CD14-positive monocyte (primary cell): Measurements from ENCODE around the gene ZBTB38. TPM values are rescaled to one million over a fixed set of nuclear protein-coding genes. Genes with fewer than 3 reads are reported as not detected.

ENCODE experiments used
- DNase-seq, 3 donors: peaks; one replicate each; pipeline ENCODE4 v3.0.0-alpha.2; 2011 to 2022
- H2AFZ ChIP-seq: 2 replicates; pipeline ENCODE4 v1.6.0; 2012; ENCODE audit warnings: mild to moderate bottlenecking, low read depth, low read length, inconsistent platforms; ENCODE audit not compliant: insufficient read depth, poor library complexity, severe bottlenecking
- H3K27ac ChIP-seq, 2 donors: 1 replicate in 1 of 2; 2 replicates in 1 of 2; pipeline ENCODE4 v1.5.1; 2012 to 2013; ENCODE audit warnings: low read length in 2 of 2, control low read depth in 1 of 2, inconsistent platforms in 1 of 2, low read depth in 1 of 2, mild to moderate bottlenecking in 1 of 2
- H3K27me3 ChIP-seq, 2 donors: one replicate each; pipeline versions ENCODE4 v1.6.0 to v1.6.1; 2011 to 2013; ENCODE audit warnings: low read length in 2 of 2; ENCODE audit not compliant: control insufficient read depth in 2 of 2, insufficient read depth in 2 of 2
- H3K36me3 ChIP-seq, 2 donors: replicated peaks in 1 of 2; 1 replicate in 1 of 2; 2 replicates in 1 of 2; pipeline versions ENCODE4 v1.5.1 to v1.6.1; 2012 to 2013; ENCODE audit warnings: low read length in 2 of 2, control low read depth in 1 of 2, inconsistent platforms in 1 of 2, mild to moderate bottlenecking in 1 of 2; ENCODE audit not compliant: insufficient read depth in 2 of 2, control insufficient read depth in 1 of 2
- H3K4me1 ChIP-seq, 2 donors: 1 replicate in 1 of 2; 2 replicates in 1 of 2; pipeline versions ENCODE4 v1.5.1 to v1.6.1; 2012 to 2013; ENCODE audit warnings: low read length in 2 of 2, control low read depth in 1 of 2, inconsistent platforms in 1 of 2, mild to moderate bottlenecking in 1 of 2, moderate library complexity in 1 of 2; ENCODE audit not compliant: insufficient read depth in 2 of 2, control insufficient read depth in 1 of 2
- H3K4me2 ChIP-seq: replicated peaks from 2 replicates; pipeline ENCODE3; 2012; ENCODE audit warnings: low read length, moderate library complexity, mild to moderate bottlenecking; ENCODE audit not compliant: poor library complexity, severe bottlenecking; ENCODE audit errors: extremely low read depth
- H3K4me3 ChIP-seq, 3 experiments: fragments of 200-600 bp in 1 of 3; sonication (generic) in 1 of 3; replicated peaks in 1 of 3; 1 replicate in 2 of 3; 2 replicates in 1 of 3; pipeline ENCODE4 v1.5.1; 2011 to 2013; ENCODE audit warnings: low read length in 3 of 3, mild to moderate bottlenecking in 3 of 3, control low read depth in 2 of 3, low read depth in 2 of 3, inconsistent platforms in 1 of 3, moderate library complexity in 1 of 3
- H3K79me2 ChIP-seq: 2 replicates; pipeline ENCODE4 v1.6.0; 2012; ENCODE audit warnings: mild to moderate bottlenecking, control low read depth, inconsistent platforms, low read length, moderate library complexity; ENCODE audit not compliant: insufficient read depth
- H3K9ac ChIP-seq: 2 replicates; pipeline ENCODE4 v1.6.0; 2017; ENCODE audit warnings: low read length, mild to moderate bottlenecking; ENCODE audit not compliant: insufficient read depth, poor library complexity, severe bottlenecking
- H3K9me3 ChIP-seq, 2 donors: replicated peaks in 1 of 2; 1 replicate in 1 of 2; 2 replicates in 1 of 2; pipeline versions ENCODE4 v1.5.1 to v1.6.1; 2012 to 2013; ENCODE audit warnings: low read length in 2 of 2, control low read depth in 1 of 2; ENCODE audit not compliant: control insufficient read depth in 1 of 2, insufficient read depth in 1 of 2
- H4K20me1 ChIP-seq: 2 replicates; pipeline ENCODE4 v1.6.0; 2012; ENCODE audit warnings: mild to moderate bottlenecking, low read length, control low read depth, moderate library complexity; ENCODE audit not compliant: insufficient read depth
- H3K27ac Mint-ChIP-seq, 7 donors: one replicate each; pipeline ENCODE4 v1.8.0; 2020; ENCODE audit warnings: mild to moderate bottlenecking in 7 of 7, mixed read lengths in 7 of 7, moderate library complexity in 6 of 7, inconsistent platforms in 2 of 7
- H3K27me3 Mint-ChIP-seq, 3 donors: one replicate each; pipeline ENCODE4 v1.8.0; 2021 to 2022; ENCODE audit warnings: low read depth in 3 of 3, mild to moderate bottlenecking in 3 of 3, mixed read lengths in 3 of 3, moderate library complexity in 3 of 3, inconsistent platforms in 1 of 3
- H3K36me3 Mint-ChIP-seq, 2 donors: one replicate each; pipeline ENCODE4 v1.8.0; 2020; ENCODE audit warnings: mixed read lengths in 2 of 2, inconsistent platforms in 1 of 2, mild to moderate bottlenecking in 1 of 2
- H3K4me1 Mint-ChIP-seq: one replicate; pipeline ENCODE4 v1.8.0; 2020; ENCODE audit warnings: mild to moderate bottlenecking, mixed read lengths
- H3K4me3 Mint-ChIP-seq, 2 donors: one replicate each; pipeline ENCODE4 v1.8.0; 2020; ENCODE audit warnings: mild to moderate bottlenecking in 2 of 2, mixed read lengths in 2 of 2, moderate library complexity in 1 of 2
- H3K9me3 Mint-ChIP-seq, 7 donors: one replicate each; pipeline ENCODE4 v1.8.0; 2020 to 2022; ENCODE audit warnings: mixed read lengths in 7 of 7, mild to moderate bottlenecking in 6 of 7, moderate library complexity in 6 of 7, inconsistent platforms in 2 of 7
- CTCF ChIP-seq: fragments of 200-600 bp; IDR thresholded peaks from one replicate; pipeline ENCODE4 v1.8.0; 2022; ENCODE audit warnings: antibody characterized with exemption, mild to moderate bottlenecking
- WGBS: methylation state at CpG from one replicate; pipeline ENCODE4 v1.1.5; 2013; ENCODE audit warnings: missing lambda C conversion rate; ENCODE audit not compliant: insufficient coverage; 5-methylcytosine and 5-hydroxymethylcytosine counted together
- intact Hi-C, 2 donors: fragments of 100-400 bp; cut with micrococcal nuclease; formaldehyde crosslinking; loops; one replicate each; pipeline versions ENCODE4 v1.15.0 to v1.15.1; 2023
- polyA plus RNA-seq, 3 donors: library from polyadenylated mRNA; depleted of rRNA in 1 of 3; unstranded in 2 of 3; stranded (reverse) in 1 of 3; fragments of 300-500 nt in 2 of 3; fragments of >200 nt in 1 of 3; fragmentation: Illumina TruSeq in 2 of 3; gene quantifications; 1 replicate in 2 of 3; 2 replicates in 1 of 3; pipeline ENCODE4 v1.2.3, GENCODE V29; 2012 to 2021

Gene ZBTB38
- polyA plus RNA-seq, 3 donors = 3.9 to 28.5 (median 19.0) TPM

- H3K36me3 ChIP-seq = no peaks in the 10 kb centered on the region
- no peaks in the 10 kb centered on the region for H3K9me3 ChIP-seq
- H3K4me1 Mint-ChIP-seq = peaks cover 3% of the 10 kb centered on the region
- H3K4me2 ChIP-seq = no peak overlapping the region
- H3K36me3 Mint-ChIP-seq = no peaks in the 10 kb centered on the region
- peaks cover 0 to 4% (median 0%) of the 10 kb centered on the region in 3 donors for H3K27me3 Mint-ChIP-seq
- no peak overlapping the region for H2AFZ ChIP-seq
- TF ChIP-seq CTCF = no peak
- no peak for DNase-seq
- H3K9ac ChIP-seq = no peak overlapping the region
- H3K9me3 Mint-ChIP-seq = peaks cover 0 to 7% (median 3%) of the 10 kb centered on the region in 7 donors
- intact Hi-C loops = no loop called here
- no peak overlapping the region for H3K27ac Mint-ChIP-seq
- H3K4me3 Mint-ChIP-seq = no peak overlapping the region
- no peak overlapping the region for H3K4me3 ChIP-seq
- H3K27me3 ChIP-seq = no peaks in the 10 kb centered on the region
- no peaks in the 10 kb centered on the region for H3K79me2 ChIP-seq
- H3K4me1 ChIP-seq = no peaks in the 10 kb centered on the region
- H4K20me1 ChIP-seq = no peaks in the 10 kb centered on the region
- no peak overlapping the region for H3K27ac ChIP-seq
Observed at GRCh38 chr3:141320399-141321108, 47.8 kb upstream of the ZBTB38 start.

- H3K4me3 ChIP-seq = no peak overlapping the region
- Mint-ChIP-seq H3K4me1 (peaks cover 3% of the 10 kb centered on the region), H3K27me3 (peaks cover 0 to 4% (median 0%) of the 10 kb centered on the region in 3 donors), H3K36me3 (no peaks in the 10 kb centered on the region), H3K9me3 (peaks cover 0 to 7% (median 3%) of the 10 kb centered on the region in 7 donors), H3K27ac (no peak overlapping the region), H3K4me3 (no peak overlapping the region)
- no peaks in the 10 kb centered on the region for H4K20me1 ChIP-seq
- no peak overlapping the region for H2AFZ ChIP-seq
- intact Hi-C loops = no loop called here
- no peaks in the 10 kb centered on the region for H3K36me3 ChIP-seq
- no peak overlapping the region for H3K4me2 ChIP-seq
- DNase-seq = no peak
- no peaks in the 10 kb centered on the region for H3K9me3 ChIP-seq
- no peaks in the 10 kb centered on the region for H3K4me1 ChIP-seq
- H3K27me3 ChIP-seq = no peaks in the 10 kb centered on the region
- no peak overlapping the region for H3K27ac ChIP-seq
- TF ChIP-seq CTCF = no peak
- H3K79me2 ChIP-seq = no peaks in the 10 kb centered on the region
- no CpG with 5 or more reads among the region's 1 CpG for WGBS
- H3K9ac ChIP-seq = no peak overlapping the region
Observed at GRCh38 chr3:141321109-141321497, 47.2 kb upstream of the ZBTB38 start.
